Effector memory CD8-positive, alpha-beta T cell (primary cell): ENCODE results near the gene HOXC11.

Experiments used
- ATAC-seq: fragments of 150-1000 bp; cut with Tn5 transposase; replicated peaks from 2 replicates; pipeline ENCODE4 v1.10.0; 2021; ENCODE audit warnings: mild to moderate bottlenecking, moderate library complexity
- DNase-seq, 3 experiments: peaks; one replicate each; pipeline ENCODE4 v3.0.0; 2021
- H3K27ac Mint-ChIP-seq, 2 donors: one replicate each; pipeline ENCODE4 v1.8.0; 2022; ENCODE audit warnings: mild to moderate bottlenecking in 2 of 2, mixed read lengths in 2 of 2, moderate library complexity in 2 of 2
- H3K27me3 Mint-ChIP-seq, 2 donors: one replicate each; pipeline ENCODE4 v1.8.0; 2022; ENCODE audit warnings: mixed read lengths in 2 of 2
- H3K36me3 Mint-ChIP-seq: one replicate; pipeline ENCODE4 v1.8.0; 2022; ENCODE audit warnings: mild to moderate bottlenecking, moderate library complexity, mixed read lengths; ENCODE audit not compliant: insufficient read depth
- H3K4me1 Mint-ChIP-seq, 2 donors: one replicate each; pipeline ENCODE4 v1.8.0; 2022; ENCODE audit warnings: low read depth in 2 of 2, mixed read lengths in 2 of 2
- H3K4me3 Mint-ChIP-seq, 2 donors: one replicate each; pipeline ENCODE4 v1.8.0; 2022; ENCODE audit warnings: mild to moderate bottlenecking in 2 of 2, mixed read lengths in 2 of 2, moderate library complexity in 2 of 2
- H3K9me3 Mint-ChIP-seq, 2 donors: one replicate each; pipeline ENCODE4 v1.8.0; 2022; ENCODE audit warnings: mixed read lengths in 2 of 2

HOXC11 gene

DNA sequence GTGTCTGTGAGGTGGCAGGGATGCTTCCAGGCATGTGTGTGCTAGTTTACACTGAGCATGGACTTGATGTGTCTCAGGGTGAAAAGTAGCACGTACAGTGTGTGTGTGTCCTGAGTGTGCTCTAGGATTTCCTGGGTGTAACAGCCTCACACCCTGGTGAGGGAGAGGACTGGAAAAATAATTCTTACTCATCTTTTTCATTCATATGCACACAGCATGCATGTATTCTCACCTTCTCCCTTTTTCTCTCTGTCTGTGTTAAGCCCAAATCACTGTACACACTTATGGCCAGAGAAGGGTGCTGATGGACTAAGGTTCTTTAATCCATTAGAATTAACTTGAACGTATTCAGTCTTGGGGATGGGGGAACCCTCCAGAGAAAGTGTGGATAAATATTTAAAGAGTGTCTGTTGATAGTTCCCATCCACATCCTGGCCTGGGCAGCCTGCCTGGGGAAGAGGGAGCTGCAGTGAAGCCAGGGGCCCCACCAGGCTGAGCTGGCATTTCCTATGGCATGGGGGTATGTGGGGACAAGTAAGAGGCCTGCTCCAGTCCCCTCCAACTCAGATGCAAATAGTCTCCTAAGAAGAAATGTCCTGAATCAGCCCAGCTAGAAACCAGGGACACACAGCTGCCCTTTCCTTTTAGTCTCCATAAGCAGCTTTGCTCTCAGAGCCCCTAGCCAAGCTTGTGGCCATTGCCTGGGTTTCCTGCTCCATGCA, 34.8 kb downstream of the HOXC11 start:
- H3K9me3 Mint-ChIP-seq: no peaks in the 10 kb centered on the region
- peaks cover 25% of the 10 kb centered on the region for H3K36me3 Mint-ChIP-seq
- no peak overlapping the region for H3K4me3 Mint-ChIP-seq
- peaks cover 17 to 23% of the 10 kb centered on the region in 2 donors for H3K4me1 Mint-ChIP-seq
- H3K27ac Mint-ChIP-seq: no peak overlapping the region
- H3K27me3 Mint-ChIP-seq: peaks cover 98 to 100% of the 10 kb centered on the region in 2 donors
- no peak for ATAC-seq
- DNase-seq: no peak

DNA sequence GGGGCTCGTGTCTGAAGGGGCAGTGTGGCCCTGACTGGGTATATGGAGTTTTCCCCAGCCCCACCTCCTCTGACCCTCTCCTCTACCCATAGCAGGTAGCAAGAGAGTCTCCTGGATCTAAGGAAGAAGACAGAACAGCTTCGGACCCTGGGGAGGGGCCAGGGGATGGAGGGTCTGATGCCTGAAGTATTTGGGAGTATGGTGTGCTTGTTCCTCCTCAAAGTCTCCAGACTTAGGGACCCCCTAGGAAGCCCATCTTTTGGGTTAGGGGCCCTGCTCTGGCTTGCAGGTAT, 35.3 kb downstream of the HOXC11 start:
- no peak overlapping the region for H3K27ac Mint-ChIP-seq
- peak overlapping the region; percentile 35 to 39 for H3K4me3 Mint-ChIP-seq
- peaks cover 98 to 100% of the 10 kb centered on the region in 2 donors for H3K27me3 Mint-ChIP-seq
- H3K9me3 Mint-ChIP-seq: no peaks in the 10 kb centered on the region
- H3K36me3 Mint-ChIP-seq: peaks cover 27% of the 10 kb centered on the region
- H3K4me1 Mint-ChIP-seq: peaks cover 17 to 23% of the 10 kb centered on the region in 2 donors
- DNase-seq (no peak), ATAC-seq (no peak)

DNA sequence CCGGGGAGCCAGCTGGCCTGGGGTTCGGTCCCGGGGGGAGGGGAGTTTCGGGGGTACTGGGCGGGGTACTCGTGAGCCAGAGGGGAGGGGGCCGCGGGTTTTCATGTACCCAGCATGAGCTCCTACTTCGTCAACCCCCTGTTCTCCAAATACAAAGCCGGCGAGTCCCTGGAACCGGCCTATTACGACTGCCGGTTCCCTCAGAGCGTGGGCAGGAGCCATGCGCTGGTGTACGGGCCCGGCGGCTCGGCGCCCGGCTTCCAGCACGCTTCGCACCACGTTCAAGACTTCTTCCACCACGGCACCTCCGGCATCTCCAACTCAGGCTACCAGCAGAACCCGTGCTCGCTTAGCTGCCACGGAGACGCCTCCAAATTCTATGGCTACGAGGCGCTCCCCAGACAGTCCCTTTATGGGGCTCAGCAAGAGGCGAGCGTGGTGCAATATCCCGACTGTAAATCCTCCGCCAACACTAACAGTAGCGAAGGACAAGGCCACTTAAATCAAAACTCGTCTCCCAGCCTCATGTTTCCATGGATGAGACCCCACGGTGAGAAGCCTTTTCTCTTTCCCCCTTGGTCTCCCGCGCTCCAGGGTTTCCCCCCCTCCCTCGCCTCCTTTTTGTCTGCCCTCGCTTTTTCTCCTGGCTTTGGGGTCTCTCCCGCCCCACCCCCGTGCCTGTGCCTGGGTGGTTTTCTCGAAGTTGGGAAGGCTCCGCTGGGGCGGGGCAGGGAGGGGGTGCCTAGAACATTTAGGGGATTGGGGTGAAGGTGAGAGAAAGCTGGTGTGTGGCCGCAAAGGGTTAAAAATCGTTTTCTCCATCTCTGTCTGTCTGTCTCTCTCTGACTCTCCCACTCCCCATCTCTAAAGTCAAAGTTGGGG, 36.5 kb downstream of the HOXC11 start:
- Mint-ChIP-seq H3K4me1 (peaks cover 17 to 27% of the 10 kb centered on the region in 2 donors), H3K27ac (peak overlapping the region in 1 of 2 donors; percentile 85), H3K36me3 (peaks cover 36% of the 10 kb centered on the region), H3K4me3 (peak overlapping the region; percentile 75 to 83), H3K27me3 (peaks cover 92 to 100% of the 10 kb centered on the region in 2 donors), H3K9me3 (no peaks in the 10 kb centered on the region)
- DNase-seq (no peak), ATAC-seq (peak; percentile 47)

DNA sequence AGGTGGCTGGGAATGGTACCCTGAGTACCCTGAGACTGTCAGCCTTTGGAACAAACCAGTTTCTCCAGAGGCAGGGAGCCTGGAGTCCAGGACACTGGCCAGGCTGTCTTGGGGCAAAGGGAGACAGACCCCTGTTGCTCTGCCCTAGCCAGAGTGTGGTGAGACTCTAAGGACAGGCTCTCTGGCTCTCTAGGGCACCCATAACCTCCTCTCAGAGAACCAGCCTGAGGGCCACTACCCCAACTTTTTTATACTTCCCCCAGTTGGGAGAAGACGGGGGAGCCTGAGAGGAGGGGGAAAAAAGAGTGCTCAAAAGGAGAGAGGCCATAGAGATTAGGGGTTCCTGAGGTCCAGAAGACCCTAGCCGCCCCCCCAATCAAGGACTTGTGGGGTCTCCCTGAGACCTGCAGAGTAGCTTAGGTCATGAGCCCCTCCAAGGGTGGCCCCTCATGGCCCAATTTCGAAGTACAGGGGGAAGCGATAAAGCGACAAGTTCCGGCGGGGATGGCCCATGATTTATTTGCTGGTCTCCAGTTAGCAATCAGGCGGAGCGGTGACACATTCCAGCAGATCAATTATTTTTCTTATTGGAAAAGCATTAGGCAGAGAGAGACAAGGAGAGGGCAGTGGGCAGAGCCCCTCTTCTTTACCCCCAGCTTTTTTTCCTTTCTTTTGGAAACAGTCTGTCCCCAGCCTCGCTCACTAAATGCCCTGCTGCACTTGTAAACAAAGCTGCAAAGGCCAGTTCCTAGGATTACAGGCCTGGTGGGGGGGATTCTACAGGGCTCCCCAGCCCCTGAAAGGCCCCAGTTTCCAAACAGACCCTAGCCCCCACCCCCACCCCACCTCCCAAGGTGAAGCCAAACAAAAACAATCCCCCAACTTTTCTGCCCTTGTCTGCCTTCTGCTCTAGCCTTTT, 37.4 kb downstream of the HOXC11 start:
- peaks cover 17 to 31% of the 10 kb centered on the region in 2 donors for H3K4me1 Mint-ChIP-seq
- ATAC-seq (no peak), DNase-seq (no peak)
- H3K4me3 Mint-ChIP-seq: peak overlapping the region; percentile 75 to 83
- no peak overlapping the region for H3K27ac Mint-ChIP-seq
- H3K27me3 Mint-ChIP-seq: peaks cover 92 to 100% of the 10 kb centered on the region in 2 donors
- no peaks in the 10 kb centered on the region for H3K9me3 Mint-ChIP-seq
- peaks cover 36% of the 10 kb centered on the region for H3K36me3 Mint-ChIP-seq

DNA sequence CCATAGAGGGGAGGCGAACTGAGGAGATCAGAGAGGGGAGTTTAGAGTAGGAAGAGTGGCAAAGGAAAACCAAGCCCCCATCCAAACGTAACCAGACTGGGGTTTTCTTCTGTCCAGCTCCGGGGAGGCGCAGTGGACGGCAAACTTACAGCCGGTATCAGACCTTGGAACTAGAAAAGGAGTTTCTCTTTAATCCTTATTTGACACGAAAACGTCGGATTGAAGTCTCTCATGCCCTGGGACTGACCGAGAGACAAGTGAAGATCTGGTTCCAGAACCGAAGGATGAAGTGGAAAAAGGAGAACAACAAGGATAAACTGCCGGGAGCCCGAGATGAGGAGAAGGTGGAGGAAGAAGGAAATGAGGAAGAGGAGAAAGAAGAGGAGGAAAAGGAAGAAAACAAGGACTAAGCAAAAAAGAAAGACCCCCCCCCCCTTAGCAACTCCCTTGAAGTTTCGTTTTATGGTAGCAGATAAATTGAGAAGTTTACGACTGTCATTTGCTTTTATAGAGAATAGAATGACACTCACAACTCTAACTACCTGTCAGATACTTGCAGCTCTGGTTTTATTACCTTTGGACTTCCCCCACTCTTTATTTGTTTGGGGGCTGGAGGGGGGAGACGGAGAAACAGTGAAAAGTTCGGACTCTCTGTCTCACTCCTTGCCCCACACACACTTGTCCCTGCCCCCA, 38.2 kb downstream of the HOXC11 start:
- no peak for ATAC-seq

DNA sequence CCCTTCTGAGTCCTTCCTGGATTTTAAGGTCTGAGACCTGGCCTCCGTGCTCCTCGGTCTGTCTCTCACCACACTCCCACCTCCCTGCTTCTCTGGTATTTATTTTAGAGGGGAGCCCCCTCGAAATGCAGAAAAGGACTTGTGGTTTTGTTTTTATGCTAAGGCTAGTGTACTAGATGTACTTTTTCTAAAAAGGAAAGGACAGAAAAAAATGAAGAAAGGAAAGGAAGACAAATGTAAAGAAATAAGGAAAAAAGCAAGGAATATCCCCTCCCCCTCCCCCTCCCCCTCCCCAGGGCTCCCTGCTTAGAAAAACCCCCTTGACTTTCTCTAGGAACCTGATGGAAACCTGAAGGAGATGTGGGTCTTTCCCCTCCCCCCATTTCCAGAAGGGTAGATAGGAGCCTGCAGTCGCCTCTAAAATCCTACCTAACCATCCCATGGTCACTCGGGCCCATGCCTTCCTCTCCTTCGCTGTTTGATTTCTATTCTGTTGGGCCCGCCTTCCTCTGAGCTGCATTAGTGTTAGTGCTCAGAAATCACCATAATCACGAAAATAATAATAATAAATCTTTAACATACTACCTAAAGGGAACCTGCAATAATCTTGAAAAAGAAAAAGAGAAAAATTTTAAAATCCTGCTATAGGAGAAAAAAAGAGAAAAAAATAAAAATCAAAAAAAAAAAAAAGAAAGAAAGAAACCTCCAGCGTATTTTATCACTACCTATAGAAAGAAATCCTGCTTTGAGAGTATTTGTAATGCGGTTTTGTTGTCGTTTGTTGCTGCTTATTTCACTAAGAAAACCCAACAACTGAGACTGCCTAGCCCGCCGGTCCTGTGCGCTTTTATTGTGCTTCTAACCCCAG, 39.0 kb downstream of the HOXC11 start:
- peaks cover 13 to 26% of the 10 kb centered on the region in 2 donors for H3K4me1 Mint-ChIP-seq
- H3K27me3 Mint-ChIP-seq: peaks cover 78 to 88% of the 10 kb centered on the region in 2 donors
- no peaks in the 10 kb centered on the region for H3K9me3 Mint-ChIP-seq
- no peak overlapping the region for H3K4me3 Mint-ChIP-seq
- DNase-seq (no peak), ATAC-seq (no peak)
- H3K27ac Mint-ChIP-seq: no peak overlapping the region
- H3K36me3 Mint-ChIP-seq: peaks cover 36% of the 10 kb centered on the region

More for the DNA sequence above, 38.2 kb downstream of the HOXC11 start:
- peaks cover 15 to 29% of the 10 kb centered on the region in 2 donors for H3K4me1 Mint-ChIP-seq
- H3K36me3 Mint-ChIP-seq: peaks cover 36% of the 10 kb centered on the region
- no peak overlapping the region for H3K27ac Mint-ChIP-seq
- H3K4me3 Mint-ChIP-seq: peak overlapping the region in 1 of 2 donors; percentile 6
- no peaks in the 10 kb centered on the region for H3K9me3 Mint-ChIP-seq
- no peak for DNase-seq
- peaks cover 86 to 95% of the 10 kb centered on the region in 2 donors for H3K27me3 Mint-ChIP-seq

DNA sequence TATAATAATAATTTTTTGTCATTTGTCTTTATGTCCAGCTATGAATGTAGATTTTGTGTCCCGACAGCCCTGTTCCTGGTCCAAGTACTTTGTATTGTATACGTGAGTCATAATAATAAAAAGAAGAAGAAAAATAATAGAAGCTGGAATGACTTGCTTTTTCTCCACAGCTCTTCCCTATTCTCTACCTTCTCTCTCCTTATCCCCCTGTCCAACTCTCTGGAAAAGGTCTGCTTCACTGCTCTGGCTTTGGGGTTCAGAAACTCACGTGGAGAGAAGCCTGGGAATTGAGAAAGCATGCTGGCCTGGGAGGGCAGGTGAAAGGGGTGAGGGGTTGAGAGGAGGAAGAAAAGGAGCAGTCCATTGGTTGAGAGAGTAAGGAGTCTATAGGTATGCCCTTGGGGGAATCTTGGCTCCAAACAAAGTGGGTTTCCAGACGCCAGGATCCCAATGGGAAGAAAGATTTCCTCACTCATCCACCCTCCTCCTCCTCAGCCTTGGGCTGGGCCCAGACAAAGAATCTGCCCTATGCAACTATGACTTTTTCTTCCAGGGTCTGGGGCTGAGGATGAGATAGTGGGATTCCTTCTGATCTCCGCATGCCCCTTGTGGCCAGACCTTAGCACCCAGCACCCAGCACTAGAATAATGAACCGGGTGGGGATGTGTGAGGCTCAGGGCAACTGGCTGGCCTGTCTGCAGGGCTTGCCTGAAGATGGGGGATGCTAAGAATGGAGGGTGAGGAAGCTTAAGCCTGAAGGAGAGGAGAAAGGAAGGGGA, 39.9 kb downstream of the HOXC11 start:
- ATAC-seq: no peak
- Mint-ChIP-seq H3K27ac (no peak overlapping the region), H3K4me3 (no peak overlapping the region), H3K36me3 (peaks cover 36% of the 10 kb centered on the region), H3K9me3 (no peaks in the 10 kb centered on the region), H3K4me1 (peaks cover 20 to 33% of the 10 kb centered on the region in 2 donors), H3K27me3 (peaks cover 69 to 84% of the 10 kb centered on the region in 2 donors)
- DNase-seq: no peak

DNA sequence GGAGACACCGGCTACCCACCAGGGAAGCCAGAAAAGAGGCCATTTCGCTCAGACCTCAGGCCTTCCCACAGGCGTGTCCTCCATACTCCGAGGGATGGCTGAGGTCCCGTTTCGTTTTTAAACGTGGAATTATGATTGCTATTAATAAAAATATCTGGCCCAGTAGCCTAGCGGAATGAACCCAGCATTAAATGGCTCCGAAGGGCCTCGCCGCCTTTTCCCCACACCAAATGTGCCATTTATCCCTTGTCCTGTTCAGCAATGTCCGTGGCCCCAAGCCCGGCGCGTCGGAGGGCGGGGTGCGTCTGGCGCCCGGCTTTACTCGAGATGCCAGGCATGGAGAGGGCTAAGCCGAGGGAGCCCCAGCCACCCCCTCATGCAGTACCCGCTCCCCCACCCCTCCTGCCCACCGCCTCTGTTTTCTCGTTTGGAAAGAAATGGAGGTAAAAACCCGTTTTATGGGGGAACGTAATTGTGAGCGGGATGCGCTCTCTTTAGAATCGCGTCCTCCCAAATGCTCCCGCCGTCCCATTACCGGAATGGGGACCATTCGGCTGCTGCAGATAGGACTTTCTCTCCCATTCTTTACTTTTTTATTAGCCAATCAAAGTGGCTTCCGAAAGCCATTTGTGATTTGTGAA, 41.6 kb downstream of the HOXC11 start:
- Mint-ChIP-seq H3K4me1 (peaks cover 22 to 31% of the 10 kb centered on the region in 2 donors), H3K36me3 (peaks cover 31% of the 10 kb centered on the region), H3K27me3 (peaks cover 53 to 71% of the 10 kb centered on the region in 2 donors), H3K27ac (peak overlapping the region in 1 of 2 donors; percentile 75), H3K9me3 (no peaks in the 10 kb centered on the region), H3K4me3 (peak overlapping the region; percentile 34 to 44)
- no peak for DNase-seq
- no peak for ATAC-seq

DNA sequence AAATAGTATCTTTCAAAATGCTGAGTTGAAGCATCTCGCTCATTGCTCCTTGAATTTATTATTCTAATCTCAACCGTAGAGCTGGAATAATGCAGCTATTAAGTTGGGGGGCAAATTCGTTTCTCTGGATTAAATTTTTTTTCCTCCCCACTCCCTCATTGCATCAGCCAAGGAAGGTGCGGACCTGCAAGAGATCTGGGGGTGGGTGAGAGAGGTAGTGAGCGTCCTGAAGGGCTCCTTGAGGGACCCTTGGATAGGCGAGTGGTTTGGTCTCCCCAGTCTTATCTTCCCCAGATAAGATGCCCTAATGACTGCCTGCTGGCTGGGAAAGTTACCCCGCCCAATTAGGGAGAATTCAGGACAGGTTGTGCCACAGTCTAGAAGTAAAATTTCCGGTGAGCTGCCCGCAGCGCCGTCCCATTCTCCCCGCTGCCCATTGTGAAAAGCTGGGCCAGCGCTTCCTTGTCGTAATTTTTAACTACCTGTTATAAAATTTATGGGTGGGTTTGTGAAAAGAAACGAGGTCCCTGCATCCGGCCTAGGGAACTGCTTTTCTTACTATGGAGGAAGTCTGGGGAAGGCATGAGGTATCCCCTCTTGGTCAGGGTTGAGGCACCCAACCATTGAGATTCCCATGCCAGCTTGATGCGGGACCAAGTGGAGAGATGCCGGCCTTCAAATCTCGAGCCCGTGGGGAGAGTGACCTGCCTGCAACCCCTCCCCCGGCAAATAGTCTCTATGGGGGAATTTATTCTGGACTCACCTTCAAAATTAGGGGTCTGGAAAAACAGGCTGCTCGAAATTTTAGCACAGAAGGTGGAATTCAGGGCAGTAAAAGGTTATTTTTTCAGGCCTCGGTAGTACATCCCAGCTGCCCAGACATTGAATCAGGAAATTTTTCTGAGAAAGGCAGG, 42.3 kb downstream of the HOXC11 start:
- H3K27ac Mint-ChIP-seq: no peak overlapping the region
- peak overlapping the region; percentile 34 to 44 for H3K4me3 Mint-ChIP-seq
- no peak for DNase-seq
- peaks cover 25% of the 10 kb centered on the region for H3K36me3 Mint-ChIP-seq
- peaks cover 22 to 24% of the 10 kb centered on the region in 2 donors for H3K4me1 Mint-ChIP-seq
- no peak for ATAC-seq
- H3K9me3 Mint-ChIP-seq: no peaks in the 10 kb centered on the region
- peaks cover 45 to 63% of the 10 kb centered on the region in 2 donors for H3K27me3 Mint-ChIP-seq

DNA sequence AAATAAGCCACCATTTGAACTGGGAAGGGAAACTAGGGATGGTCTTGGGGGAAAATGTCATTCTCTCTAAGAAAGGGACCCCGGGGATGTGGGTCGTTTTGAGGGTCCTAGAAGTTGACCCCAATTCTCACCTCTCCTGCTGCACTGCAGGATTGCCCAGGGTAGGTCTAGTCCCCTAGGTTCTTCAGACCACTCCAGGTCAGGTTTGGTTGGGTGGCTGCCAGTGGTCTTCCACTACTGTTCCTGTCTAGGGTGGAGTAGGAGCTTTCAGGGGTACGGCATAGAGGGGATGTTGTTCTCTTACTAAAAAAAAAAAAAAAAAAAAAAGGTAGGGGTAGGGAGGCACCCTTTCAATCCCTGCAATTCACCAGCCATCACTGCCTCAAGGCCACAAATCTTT, 43.1 kb downstream of the HOXC11 start:
- H3K4me3 Mint-ChIP-seq: peak overlapping the region; percentile 17 to 88
- H3K27me3 Mint-ChIP-seq: peaks cover 37 to 59% of the 10 kb centered on the region in 2 donors
- peaks cover 20 to 23% of the 10 kb centered on the region in 2 donors for H3K4me1 Mint-ChIP-seq
- H3K9me3 Mint-ChIP-seq: no peaks in the 10 kb centered on the region
- ATAC-seq: no peak
- no peak for DNase-seq
- H3K27ac Mint-ChIP-seq: no peak overlapping the region
- peaks cover 22% of the 10 kb centered on the region for H3K36me3 Mint-ChIP-seq
